HG02642 (cell line): ENCODE measurements around the gene POU3F1.

Experiments
- ATAC-seq: cut with Tn5 transposase; IDR thresholded peaks from one replicate; pipeline ENCODE4 v1.9.1; 2021; ENCODE audit warnings: mild to moderate bottlenecking; ENCODE audit not compliant: unreplicated experiment, poor library complexity

Gene POU3F1

DNA sequence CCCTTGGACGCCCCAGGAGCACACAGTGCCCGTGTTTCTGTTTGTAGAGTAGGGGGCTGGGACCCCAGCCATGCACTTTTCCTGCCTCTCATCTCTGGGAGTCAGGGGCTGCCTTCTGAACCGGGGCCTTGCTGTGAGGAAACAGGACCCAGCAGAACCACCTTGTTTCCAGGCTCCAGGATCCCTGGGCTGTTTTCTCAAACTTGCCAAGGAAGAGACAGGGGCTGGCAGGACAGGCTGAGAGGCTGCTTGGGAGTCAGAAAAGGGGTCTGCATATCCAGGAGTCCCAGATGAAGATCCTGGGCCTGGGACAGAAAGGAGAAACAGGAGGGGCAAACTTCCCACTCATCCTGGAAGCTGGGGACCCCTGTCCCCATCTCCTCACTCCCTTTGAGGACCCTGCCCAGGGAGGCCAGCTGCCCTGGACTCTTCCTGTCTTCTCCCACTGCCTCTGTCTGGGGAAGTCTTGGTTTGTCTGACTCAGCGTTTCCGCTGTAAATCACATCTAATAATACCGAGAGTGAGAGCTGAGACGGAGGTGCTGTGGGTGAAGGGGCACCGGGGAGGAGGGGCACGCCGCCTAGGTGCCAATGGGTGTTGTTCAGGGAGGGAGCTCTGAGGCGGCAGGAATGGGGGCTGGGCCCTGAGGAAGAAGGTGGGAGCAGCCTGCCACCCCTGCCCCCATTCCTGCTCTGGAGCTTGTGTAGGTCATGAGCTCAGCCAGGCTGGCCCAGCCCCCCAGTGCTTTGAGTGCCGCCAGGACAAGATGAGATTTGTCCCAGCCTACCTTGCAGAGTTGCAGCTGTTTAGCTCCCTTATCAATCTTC is 16.7 kb downstream of the POU3F1 start:
- peak; percentile 45 for ATAC-seq

DNA sequence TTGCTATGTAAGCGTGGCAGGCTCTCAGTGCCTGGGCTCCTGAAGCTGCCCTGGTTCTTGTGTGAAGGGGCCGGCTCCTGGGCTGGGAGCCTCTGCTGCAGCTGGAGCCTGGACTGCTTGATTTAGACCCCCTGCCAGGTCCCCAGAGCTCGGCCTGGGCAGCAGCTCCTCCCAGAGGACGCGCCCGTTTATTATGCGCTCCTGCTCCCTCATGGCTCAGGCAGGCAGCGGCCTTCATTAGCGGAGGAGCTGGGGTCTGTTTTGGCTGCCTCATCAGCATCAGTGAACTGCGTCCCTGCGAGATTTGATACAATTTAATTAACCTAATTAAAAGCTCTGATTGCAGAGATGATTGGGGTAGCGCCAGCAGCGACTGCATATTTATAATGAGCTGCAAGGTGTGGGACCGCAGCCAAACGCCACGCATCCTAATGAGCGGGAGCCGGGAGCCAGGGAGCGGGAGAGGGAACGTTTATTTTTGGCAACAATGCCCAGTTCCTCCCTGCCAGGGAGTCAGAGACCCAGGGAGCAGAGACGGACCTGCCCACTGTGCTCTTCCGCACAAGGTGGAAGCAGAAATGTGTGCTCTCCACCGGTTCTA is 17.4 kb downstream of the POU3F1 start:
- ATAC-seq: no peak

DNA sequence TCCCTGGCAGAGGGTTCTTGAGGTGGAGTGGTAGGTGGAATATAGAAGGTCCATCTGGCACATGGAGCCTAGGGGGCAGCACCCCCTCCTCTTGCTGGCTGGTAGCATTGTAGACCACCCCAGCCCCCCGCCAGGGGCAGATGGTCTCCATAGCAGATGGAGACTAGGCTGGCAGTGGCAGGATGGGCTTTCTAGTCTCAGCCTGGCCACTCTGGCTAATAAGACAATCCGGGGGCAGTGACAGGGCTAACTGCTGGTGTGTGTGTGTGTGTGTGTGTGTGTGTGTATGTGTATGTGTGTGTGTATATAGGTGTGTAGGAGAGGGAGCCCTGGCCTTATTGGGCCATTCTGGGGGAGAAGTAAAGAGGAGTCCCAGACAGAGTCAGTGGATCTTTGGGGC is 17.9 kb downstream of the POU3F1 start:
- ATAC-seq: no peak

DNA sequence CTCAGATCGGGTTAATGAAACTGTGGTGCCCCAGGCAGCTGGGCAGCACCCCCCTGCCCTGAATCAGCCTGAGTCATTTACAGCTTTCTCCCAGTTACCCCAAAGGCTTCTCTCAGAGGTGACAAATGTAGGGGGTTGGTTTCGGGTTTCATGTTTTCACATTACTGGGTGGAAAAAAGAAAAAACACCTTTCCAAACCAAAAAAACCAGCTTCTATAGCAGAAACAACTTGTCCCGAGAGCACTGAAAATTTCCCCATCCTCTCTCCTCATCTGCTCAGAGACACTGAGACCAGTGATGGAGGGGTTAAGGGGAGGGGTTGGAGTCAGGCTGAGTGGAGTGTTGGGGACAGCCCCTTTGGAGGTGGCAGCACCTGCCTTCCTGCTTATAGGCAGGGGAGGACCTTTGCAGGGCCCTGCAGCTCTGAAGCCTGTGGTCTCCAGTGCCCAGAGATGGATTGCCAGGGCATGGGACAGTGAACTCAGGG is 18.4 kb downstream of the POU3F1 start:
- ATAC-seq: peak; percentile 70

DNA sequence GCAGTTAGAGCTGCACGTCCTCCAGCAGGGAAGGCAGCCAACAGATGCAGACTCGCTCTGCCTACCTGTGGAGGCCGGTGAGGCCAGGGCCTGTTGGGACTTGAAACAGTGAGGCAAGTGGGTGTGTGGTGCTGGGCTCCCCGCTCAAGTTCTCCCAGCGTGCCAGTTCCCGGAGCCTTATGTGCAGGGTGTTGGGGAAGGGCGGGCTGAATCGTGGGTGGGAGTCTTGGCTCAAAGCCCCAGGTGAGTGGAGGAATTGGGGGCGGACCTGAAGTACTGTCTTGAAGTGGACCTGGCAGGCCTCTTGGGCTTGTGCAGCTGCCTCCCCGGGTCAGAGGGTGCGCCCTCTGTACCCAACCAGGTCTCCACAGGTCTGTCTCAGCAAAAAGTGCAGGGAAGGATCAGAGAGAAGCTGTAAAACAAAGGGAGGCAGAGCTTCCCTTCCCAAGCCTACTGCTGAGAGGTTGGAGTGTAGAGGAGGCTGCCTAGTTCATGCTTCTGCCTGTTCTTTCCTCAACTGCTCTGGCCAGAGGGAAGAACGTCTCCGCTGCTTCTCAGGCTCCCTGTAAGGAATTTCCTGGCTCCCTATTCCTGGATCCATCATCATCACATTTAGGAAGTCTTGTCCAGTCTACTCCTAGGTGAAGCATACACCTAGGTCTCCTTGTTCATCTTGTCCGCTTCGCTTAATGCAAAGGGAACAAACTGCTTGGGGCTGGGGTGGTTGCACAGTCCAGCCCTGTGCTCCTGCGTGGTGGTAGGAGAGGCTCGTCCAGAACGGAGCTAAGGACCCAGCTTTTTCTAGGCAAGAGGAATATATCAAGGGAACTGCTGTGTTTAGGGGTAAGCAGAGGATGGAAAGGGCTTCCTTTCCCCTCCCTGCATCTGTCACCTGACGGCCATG is 19.1 kb downstream of the POU3F1 start:
- no peak for ATAC-seq

DNA sequence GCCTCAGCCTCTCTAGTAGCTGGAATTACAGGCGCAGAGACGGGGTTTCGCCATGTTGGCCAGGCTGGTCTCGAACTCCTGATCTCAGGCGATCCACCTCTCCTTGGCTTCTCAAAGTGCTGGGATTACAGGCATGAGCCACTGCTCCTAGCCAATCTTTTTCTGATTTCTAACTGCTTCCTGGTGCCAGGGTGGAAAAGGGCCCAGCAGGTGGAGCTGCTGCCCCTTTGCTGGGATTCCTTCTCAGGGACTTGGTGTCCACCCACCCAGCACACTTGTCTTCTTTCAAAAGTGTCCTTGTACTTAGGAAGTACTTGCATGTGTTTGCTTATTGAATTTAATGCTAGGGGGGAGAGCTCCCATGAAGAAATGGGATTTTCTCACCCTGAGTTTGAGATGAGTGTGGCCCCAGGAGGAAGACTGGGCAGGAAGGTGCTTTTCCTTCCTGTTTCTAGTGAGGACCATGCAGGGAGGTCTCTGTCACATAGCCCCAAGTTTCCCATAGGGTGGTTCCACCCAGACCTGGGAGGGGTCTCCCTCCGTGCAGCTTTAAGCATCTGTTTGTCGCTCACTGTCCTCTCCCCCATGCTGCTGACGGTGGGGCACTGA is 19.9 kb downstream of the POU3F1 start:
- ATAC-seq: no peak

DNA sequence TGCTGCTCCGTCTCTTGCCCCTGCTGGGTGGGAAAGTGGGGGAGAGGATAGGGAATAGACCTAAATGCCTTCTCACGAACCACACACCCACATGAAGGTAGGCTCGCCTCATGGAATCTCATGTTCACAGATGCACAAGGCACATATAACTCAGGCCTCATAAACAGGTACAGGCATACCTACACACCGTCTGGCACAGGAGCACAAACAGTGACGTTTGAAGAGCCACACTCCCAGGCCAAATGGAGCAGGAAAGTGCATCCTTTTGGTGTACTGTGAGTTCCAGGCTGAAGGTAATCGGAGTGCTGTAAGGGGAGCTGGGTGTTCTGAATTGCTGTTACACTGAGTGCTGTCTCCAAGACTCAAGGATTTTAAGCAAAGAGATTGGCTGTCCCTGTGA is 20.9 kb downstream of the POU3F1 start:
- ATAC-seq: no peak

DNA sequence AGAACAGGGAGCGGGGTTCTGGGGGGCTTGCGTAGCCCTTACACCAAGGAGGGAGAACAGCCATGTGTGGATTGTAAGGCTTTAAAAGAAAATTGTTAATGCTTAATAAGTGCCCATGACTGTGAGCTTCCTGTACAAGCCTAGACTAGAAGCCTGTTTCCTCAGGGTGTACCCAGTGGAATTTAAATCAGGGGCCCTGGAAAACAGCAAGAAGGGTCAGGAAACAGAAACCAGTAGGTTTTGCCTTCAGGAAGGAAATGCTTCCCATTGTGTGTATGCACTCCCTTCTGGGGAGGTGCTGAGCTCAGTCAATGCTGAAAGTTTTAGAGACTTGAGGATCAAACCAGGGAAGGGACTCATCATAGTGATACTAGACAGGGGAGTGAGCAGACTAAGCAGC is 21.4 kb downstream of the POU3F1 start:
- ATAC-seq: no peak

DNA sequence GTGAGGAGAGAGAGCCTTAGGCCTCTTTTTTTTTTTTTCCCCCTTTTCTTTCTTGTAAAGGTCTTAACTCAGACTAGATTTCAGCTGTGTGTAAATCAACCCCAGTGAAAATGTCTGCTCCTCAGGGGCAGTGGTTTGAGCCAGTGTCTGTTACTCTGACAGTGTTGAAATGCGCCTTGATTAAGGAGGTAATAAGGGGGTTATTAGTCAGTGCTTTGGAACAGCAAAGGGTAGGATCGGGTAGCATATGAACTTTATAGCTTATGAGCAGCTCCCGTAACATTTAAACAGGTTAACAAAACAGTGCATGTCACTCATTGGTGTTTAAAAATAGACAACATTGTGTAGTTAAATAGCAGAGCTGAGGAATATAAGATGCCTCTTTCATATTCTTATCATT is 23.8 kb downstream of the POU3F1 start:
- ATAC-seq: no peak

DNA sequence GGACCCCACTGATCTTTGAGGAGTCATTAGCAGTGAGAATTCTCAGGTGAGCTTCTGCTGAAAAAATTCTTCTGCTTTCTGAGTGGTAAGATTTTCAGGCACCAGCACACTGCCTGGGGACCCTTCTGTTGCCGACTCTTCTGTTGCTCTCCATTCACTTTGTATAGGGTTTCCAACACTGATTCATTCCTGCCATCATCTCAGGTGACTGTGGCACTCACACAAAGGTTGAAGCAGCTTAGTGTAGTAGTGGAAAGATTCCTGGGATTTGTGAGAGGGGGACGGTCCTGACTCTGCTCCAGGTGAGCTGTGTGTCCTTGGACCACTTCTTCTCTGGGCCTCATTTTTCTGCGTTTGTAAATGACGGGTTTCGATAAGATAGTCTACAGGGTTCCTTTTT is 24.6 kb downstream of the POU3F1 start:
- ATAC-seq: no peak

DNA sequence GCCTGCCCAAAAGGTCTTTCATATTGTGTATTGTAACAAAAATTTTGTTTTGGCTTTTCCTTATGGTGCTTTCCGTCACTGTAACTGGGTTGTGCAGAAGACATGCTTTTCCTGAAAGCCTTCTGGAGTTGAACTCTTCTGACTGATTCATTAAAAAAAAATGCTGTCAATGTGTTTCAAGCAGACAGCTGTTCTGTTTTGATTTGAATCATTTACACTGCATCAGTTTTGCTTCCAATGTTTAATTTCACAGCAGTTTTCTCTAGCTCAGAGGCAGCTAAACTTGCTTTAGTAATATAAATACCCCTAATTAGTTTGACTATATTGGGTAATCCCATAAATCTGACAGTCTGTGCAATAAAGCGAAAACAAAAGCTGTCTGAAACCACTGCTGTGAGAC is 26.2 kb downstream of the POU3F1 start:
- no peak for ATAC-seq

DNA sequence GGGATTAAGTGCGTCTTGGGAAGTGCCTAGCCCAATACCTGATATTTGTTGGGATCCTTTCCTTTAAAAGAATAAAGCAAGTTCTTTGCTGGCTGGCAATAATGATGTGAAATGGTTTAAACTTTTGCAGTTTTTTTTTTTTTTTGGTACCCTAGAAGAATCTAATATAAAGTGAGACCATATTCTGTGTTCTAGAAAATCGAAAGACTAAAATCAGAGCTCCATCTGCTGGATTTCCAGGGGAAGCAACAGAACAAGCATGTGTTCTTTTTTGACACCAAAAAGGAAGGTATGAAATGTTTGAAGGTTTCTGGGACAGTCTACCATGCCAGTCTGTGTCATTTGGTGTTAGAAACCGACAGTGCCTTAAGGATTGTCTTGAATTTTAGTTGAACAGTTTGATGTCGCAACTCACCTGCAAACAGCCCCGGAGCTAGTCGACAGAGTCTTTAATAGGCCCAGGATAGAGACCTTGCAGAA is 27.7 kb downstream of the POU3F1 start:
- no peak for ATAC-seq

DNA sequence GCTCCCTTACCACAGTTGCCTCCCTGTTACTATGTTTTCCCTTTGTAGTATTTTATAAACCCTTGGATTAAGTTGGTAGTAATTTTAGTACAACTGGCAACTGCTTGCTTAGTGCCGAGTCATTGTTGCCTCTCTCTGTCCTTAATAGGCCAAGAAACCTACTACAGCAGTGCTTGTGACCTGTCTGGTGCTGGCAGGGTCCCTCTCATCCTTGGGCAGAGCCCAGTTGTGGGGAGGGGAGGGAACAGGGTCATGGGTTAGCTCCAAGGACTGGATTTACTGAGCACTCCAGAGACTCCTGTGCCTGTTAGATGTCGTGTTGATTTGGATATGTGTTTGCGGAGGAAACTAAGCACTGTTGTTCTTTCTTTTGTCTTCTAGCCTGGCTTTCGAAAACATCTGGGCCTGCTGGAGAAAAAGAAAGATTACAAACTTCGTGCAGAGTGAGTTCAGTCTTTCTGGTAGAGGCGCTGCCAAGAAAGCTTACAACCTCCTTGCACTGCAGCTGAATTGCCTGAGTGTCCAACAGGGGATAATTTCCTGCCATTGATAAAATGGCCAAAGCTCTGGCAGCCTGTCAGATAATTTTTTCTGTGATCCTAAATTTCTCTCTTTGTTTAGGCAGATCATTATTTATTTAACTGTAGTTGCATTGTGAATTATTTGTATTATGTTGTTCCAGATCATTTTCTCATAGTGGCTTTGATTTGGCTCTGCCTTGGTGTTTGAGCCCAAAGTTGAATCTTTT is 30.4 kb downstream of the POU3F1 start:
- ATAC-seq: no peak

DNA sequence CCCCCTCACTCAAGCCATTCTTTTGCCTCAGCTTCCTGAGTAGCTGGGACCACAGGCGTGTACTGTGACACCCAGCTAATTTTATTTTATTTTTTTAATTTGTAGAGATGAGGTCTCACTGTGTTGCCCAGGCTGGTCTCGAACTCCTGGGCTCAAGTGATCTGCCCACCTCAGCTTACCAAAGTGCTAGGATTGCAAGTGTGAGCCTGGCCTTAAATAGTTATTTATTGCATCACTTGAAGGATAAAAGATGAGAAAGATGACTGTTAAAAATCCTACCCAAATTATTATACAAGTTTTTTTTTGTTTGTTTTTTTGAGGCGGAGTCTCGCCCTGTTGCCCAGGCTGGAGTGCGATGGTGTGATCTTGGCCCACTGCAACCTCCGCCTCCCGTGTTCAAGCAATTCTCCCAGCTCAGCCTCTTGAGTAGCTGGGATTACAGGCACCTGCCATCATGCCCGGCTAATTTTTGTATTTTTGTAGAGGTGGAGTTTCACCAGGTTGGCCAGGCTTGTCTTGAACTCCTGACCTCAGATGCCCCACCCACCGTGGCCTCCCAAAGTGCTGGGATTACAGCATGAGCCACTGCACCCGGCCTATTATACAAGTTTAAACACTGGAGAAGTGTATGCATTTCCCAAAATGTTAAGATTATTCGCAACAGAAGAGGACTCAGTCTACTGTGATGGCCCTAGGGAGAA is 31.7 kb downstream of the POU3F1 start:
- no peak for ATAC-seq

DNA sequence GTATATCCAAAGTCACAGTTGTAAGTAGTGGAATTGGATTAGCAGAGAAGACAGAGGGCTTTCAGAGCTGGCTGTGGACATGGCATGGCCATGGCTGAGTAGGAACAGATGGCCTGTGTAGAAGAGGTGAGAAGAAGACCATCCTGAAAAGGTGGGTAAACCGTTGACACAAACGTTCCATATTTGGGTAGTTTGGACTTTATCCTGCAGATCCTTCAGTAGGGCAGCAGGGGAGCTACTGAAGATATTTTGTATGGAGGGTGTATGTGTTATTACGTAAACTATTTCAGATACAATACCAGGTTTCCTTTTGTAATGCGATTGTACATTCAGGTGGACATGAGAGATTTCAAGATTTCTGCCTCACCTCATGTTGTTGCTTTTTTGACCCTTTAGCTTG is 32.4 kb downstream of the POU3F1 start:
- ATAC-seq: no peak

DNA sequence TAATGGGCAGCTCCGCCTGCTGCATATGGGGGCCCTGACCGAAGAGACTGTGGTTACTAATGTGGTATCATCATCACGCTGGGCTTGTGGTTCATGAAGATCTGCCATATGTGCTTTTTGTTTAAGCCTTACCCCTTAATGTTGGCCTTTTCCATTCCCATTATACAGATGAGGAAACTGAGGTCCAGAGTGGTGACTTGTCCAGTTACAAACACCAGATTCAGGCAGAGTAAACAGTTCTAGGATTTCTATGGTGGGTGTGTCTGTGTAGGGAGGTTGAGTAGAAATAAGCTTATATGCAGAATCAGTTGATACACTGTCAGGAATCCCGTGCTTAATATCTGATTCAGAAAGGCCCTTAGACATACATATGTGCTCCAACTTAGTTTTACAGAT is 33.4 kb downstream of the POU3F1 start:
- ATAC-seq: no peak

DNA sequence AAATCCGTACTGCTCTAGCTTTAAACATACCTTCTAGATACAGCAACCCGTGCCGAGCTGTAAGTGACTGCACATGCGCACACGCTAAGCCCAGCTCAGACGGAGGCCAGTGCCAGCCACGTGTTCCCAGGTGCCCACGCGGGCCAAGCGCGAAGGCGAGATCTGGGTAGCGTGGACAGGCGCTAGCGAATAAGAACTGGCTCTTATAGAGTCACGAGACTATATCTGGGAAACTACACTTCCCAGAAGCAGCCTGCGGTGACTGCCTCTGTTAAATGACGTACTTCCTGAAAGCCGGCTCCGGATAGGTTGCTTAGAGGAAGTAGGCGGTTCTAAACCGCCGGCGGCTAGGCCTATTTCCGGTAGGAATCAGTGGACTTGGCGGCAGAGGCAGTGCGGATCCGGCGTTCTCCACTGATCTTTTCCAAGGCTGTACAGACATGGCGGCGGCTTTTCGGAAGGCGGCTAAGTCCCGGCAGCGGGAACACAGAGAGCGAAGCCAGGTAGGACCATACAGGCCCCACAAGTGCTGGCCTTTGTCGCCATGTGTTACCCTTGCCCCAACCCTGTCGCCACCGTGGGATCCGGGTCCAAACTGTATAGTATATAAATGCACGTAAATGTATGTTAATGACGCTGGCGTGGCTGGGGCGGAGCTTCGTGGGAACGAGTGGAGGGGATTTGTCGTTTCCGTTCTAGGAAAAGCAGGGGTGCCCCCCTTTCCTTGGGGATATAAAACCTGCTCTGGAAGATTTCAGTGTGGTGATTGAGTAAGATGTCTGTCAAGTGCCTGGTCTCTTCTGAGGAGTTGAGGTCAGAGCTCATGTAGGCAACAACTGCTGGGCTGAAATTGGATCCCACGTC is 34.0 kb downstream of the POU3F1 start, which contains the start of gene UTP11:
UTP11 (plus strand) TSS at position 372 of the 864 bp plus-strand sequence; CDS start at position 441, 69 bp downstream.
- ATAC-seq: peak; percentile 95

DNA sequence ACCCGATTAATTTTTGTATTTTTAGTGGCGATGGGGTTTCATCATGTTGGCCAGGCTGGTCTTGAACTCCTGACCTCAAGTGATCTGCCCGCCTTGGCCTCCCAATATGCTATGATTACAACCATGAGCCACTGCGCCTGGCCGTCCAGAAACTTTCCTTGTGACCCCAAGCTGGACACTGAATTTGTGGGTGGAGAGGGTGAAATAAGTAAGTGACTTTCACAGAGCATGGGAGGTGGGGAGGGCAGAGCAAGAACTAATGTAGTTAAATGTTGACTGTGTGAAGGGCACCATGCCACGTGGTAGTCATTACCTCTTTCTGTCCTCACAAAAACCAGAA is 36.8 kb downstream of the POU3F1 start:
- no peak for ATAC-seq
